Keratinocyte (primary cell): Measurements from ENCODE around the gene JAG2.

Source experiments
- CTCF ChIP-seq, 3 experiments: IDR thresholded peaks in 1 of 3; conservative IDR thresholded peaks in 1 of 3; optimal IDR thresholded peaks in 1 of 3; 2 replicates in 2 of 3; 3 replicates in 1 of 3; pipeline versions ENCODE3 to v1.5.1; 2011; ENCODE audit warnings: low read length in 3 of 3, mild to moderate bottlenecking in 3 of 3, moderate library complexity in 2 of 3, control low read depth in 1 of 3, inconsistent platforms in 1 of 3; ENCODE audit not compliant: insufficient read depth in 2 of 3; ENCODE audit errors: extremely low read depth in 1 of 3
- EZH2 ChIP-seq: IDR thresholded peaks from one replicate; pipeline ENCODE4 v1.6.1; 2012; ENCODE audit warnings: inconsistent platforms, mild to moderate bottlenecking, low read length, moderate library complexity

GRCh38 chr14:105162669-105162979, 6.0 kb downstream of the JAG2 start:
- no peak for TF ChIP-seq CTCF (optimal IDR thresholded peaks at IDR 0.05 in 1 of 3, IDR thresholded peaks at IDR 0.05 in 1 of 3, conservative IDR thresholded peaks at IDR 0.05 in 1 of 3; ENCODE audit: extremely low read depth in 1 of 3, insufficient read depth in 2 of 3, low read length in 3 of 3)
- TF ChIP-seq EZH2 = no peak
